PC-3 (cell line): ENCODE data around the gene CD4.

Experiments used
- CTCF ChIP-seq: fragments of 300-600 bp; sonication (generic); conservative IDR thresholded peaks from 2 replicates; pipeline ENCODE4 v1.5.1; 2017; ENCODE audit warnings: antibody characterized with exemption, low read depth, mild to moderate bottlenecking, low read length
- EZH2 ChIP-seq: fragments of 300-600 bp; sonication (generic); IDR thresholded peaks from one replicate; pipeline ENCODE4 v1.6.1; 2017; ENCODE audit warnings: antibody characterized with exemption, mild to moderate bottlenecking, low read length; ENCODE audit not compliant: unreplicated experiment

GRCh38 chr12:6816598-6816997, 27.3 kb downstream of the CD4 start:
- TF ChIP-seq CTCF (no peak), EZH2 (no peak)
